Measurements from ENCODE around the gene SEZ6L2.
"Not testable (repeated sequence)": the region's sequence is repeated elsewhere in the genome, so short reads cannot be mapped to it uniquely, and the experiment has no call there.

Gene SEZ6L2

GRCh38 chr16:29922326-29922725, 23.0 kb upstream of the SEZ6L2 start:
- Histone ChIP-seq H3K9ac (ENCODE audit: low read depth, low read length) (no peak overlapping the region), H3K4me1 (ENCODE audit: control insufficient read depth, insufficient read depth, low read length) (no peaks in the 10 kb centered on the region), H3K9me3 (ENCODE audit: control insufficient read depth, insufficient read depth, low read length) (no peaks in the 10 kb centered on the region), H3K36me3 (ENCODE audit: control insufficient read depth, insufficient read depth, low read length) (peaks cover 3% of the 10 kb centered on the region), H3K4me3 (ENCODE audit: low read depth, low read length) (no peak overlapping the region), H3K27me3 (ENCODE audit: control insufficient read depth, insufficient read depth, low read length) (no peaks in the 10 kb centered on the region)

GRCh38 chr16:29921034-29921385, 21.7 kb upstream of the SEZ6L2 start:
- H3K4me3 ChIP-seq (ENCODE audit: low read depth, low read length) = no peak overlapping the region
- H3K36me3 ChIP-seq (ENCODE audit: control insufficient read depth, insufficient read depth, low read length) = peaks cover 3% of the 10 kb centered on the region
- no peaks in the 10 kb centered on the region for H3K27me3 ChIP-seq (ENCODE audit: control insufficient read depth, insufficient read depth, low read length)
- no peak overlapping the region for H3K9ac ChIP-seq (ENCODE audit: low read depth, low read length)
- no peaks in the 10 kb centered on the region for H3K9me3 ChIP-seq (ENCODE audit: control insufficient read depth, insufficient read depth, low read length)
- H3K4me1 ChIP-seq (ENCODE audit: control insufficient read depth, insufficient read depth, low read length) = no peaks in the 10 kb centered on the region

- Histone ChIP-seq H3K27me3 (ENCODE audit: control insufficient read depth, insufficient read depth, low read length) (no peaks in the 10 kb centered on the region), H3K4me1 (ENCODE audit: control insufficient read depth, insufficient read depth, low read length) (no peaks in the 10 kb centered on the region), H3K9ac (ENCODE audit: low read depth, low read length) (no peak overlapping the region), H3K36me3 (ENCODE audit: control insufficient read depth, insufficient read depth, low read length) (peaks cover 3% of the 10 kb centered on the region), H3K9me3 (ENCODE audit: control insufficient read depth, insufficient read depth, low read length) (no peaks in the 10 kb centered on the region), H3K4me3 (ENCODE audit: low read depth, low read length) (no peak overlapping the region)
Observed at GRCh38 chr16:29920288-29921033, 21.1 kb upstream of the SEZ6L2 start.

DNA sequence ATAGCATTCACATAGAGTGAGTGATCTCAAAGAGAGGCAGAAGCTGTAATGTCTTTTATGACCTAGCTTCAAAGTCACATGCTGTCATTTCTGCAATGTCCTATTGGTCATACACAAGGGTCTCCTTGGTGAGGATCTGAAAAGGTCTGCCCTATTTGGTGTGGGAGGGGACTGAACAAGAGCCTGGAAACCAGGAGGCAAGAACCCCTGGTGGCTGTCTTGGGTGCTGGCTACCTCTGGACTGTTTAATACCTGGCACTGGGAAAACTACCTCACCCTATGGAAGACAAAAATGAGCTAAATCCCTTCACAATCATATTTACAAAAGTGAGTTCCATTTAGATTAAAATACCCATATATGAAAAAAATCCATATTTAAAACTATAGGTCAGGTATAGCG, 17.6 kb upstream of the SEZ6L2 start:
- Histone ChIP-seq H3K9me3 (ENCODE audit: control insufficient read depth, insufficient read depth, low read length) (no peaks in the 10 kb centered on the region), H3K27me3 (ENCODE audit: control insufficient read depth, insufficient read depth, low read length) (no peaks in the 10 kb centered on the region), H3K4me3 (ENCODE audit: low read depth, low read length) (no peak overlapping the region), H3K4me1 (ENCODE audit: control insufficient read depth, insufficient read depth, low read length) (peaks cover under 1% of the 10 kb centered on the region), H3K36me3 (ENCODE audit: control insufficient read depth, insufficient read depth, low read length) (peaks cover 3% of the 10 kb centered on the region), H3K9ac (ENCODE audit: low read depth, low read length) (no peak overlapping the region)

- peaks cover 3% of the 10 kb centered on the region for H3K36me3 ChIP-seq (ENCODE audit: control insufficient read depth, insufficient read depth, low read length)
- H3K9me3 ChIP-seq (ENCODE audit: control insufficient read depth, insufficient read depth, low read length) = no peaks in the 10 kb centered on the region
- H3K9ac ChIP-seq (ENCODE audit: low read depth, low read length) = no peak overlapping the region
- H3K4me1 ChIP-seq (ENCODE audit: control insufficient read depth, insufficient read depth, low read length) = peaks cover 2% of the 10 kb centered on the region
- no peaks in the 10 kb centered on the region for H3K27me3 ChIP-seq (ENCODE audit: control insufficient read depth, insufficient read depth, low read length)
- no peak overlapping the region for H3K4me3 ChIP-seq (ENCODE audit: low read depth, low read length)
Observed at GRCh38 chr16:29915590-29916247, 16.4 kb upstream of the SEZ6L2 start.

DNA sequence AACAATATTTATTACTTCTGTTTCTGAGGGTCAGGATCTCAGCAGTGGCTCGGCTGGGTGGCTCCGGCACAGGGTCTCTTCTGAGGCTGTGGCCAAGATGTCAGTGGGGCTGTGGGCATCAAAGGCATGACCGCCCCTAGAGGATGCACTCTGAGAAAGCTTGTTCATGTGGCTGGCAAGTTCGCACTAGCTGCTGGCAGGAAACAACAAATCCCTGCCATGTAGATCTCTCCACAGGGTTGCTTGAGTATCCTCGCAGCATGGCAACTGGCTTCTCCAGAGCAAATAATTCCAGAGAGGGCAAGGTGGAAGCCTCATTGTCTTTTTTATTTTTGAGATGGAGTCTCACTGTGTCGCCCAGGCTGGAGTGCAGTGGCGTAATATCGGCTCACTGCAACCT, 14.2 kb upstream of the SEZ6L2 start:
- H3K9me3 ChIP-seq (ENCODE audit: control insufficient read depth, insufficient read depth, low read length) = no peaks in the 10 kb centered on the region
- no peak overlapping the region for H3K4me3 ChIP-seq (ENCODE audit: low read depth, low read length)
- H3K36me3 ChIP-seq (ENCODE audit: control insufficient read depth, insufficient read depth, low read length) = no peaks in the 10 kb centered on the region
- peaks cover 2% of the 10 kb centered on the region for H3K4me1 ChIP-seq (ENCODE audit: control insufficient read depth, insufficient read depth, low read length)
- H3K9ac ChIP-seq (ENCODE audit: low read depth, low read length) = no peak overlapping the region
- H3K27me3 ChIP-seq (ENCODE audit: control insufficient read depth, insufficient read depth, low read length) = no peaks in the 10 kb centered on the region

DNA sequence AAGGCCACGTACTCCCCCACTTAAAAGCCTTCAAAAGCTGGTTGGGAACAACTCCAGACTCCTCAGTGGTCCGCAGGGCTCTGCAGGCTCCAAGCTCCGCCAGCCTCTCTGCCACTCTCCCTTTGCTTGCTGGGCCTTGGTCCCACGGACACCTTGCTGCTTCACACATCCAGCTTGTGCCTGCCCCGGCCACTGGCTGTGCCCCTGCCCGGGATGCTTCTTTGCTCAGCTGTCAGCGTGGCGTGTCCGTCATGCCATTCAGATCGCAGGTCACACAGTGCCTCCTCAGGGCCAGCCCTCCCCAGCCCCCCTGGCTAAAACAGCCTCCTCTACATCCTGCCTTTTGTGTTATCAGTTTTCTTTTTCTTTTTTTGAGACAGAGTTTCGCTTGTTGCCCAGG, 12.7 kb upstream of the SEZ6L2 start:
- no peak overlapping the region for H3K9ac ChIP-seq (ENCODE audit: low read depth, low read length)
- H3K4me3 ChIP-seq (ENCODE audit: low read depth, low read length) = no peak overlapping the region
- H3K4me1 ChIP-seq (ENCODE audit: control insufficient read depth, insufficient read depth, low read length) = peaks cover 2% of the 10 kb centered on the region
- no peaks in the 10 kb centered on the region for H3K9me3 ChIP-seq (ENCODE audit: control insufficient read depth, insufficient read depth, low read length)
- H3K27me3 ChIP-seq (ENCODE audit: control insufficient read depth, insufficient read depth, low read length) = no peaks in the 10 kb centered on the region
- H3K36me3 ChIP-seq (ENCODE audit: control insufficient read depth, insufficient read depth, low read length) = peaks cover under 1% of the 10 kb centered on the region

DNA sequence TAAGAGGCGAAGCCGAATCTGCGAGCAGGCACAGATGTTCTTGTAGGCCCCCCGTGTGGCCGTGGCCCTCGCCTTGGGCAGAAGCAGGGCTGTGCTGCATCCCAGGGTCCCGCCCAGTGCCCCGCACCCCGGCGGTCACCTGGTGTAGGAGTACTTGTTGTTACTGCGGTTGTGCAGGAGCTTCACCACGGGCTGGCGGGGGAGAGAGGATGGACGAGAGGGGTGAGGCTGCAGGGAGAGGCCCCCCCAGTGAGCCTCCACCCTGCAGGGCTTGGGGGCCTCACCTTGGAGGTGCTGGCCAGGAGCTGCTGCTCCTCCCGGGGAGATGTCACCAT, 12.3 kb upstream of the SEZ6L2 start:
- H3K9me3 ChIP-seq (ENCODE audit: control insufficient read depth, insufficient read depth, low read length) = no peaks in the 10 kb centered on the region
- H3K27me3 ChIP-seq (ENCODE audit: control insufficient read depth, insufficient read depth, low read length) = no peaks in the 10 kb centered on the region
- peaks cover 2% of the 10 kb centered on the region for H3K4me1 ChIP-seq (ENCODE audit: control insufficient read depth, insufficient read depth, low read length)
- no peak overlapping the region for H3K4me3 ChIP-seq (ENCODE audit: low read depth, low read length)
- H3K36me3 ChIP-seq (ENCODE audit: control insufficient read depth, insufficient read depth, low read length) = peaks cover 5% of the 10 kb centered on the region
- no peak overlapping the region for H3K9ac ChIP-seq (ENCODE audit: low read depth, low read length)

- Histone ChIP-seq H3K4me1 (ENCODE audit: control insufficient read depth, insufficient read depth, low read length) (peaks cover 2% of the 10 kb centered on the region), H3K36me3 (ENCODE audit: control insufficient read depth, insufficient read depth, low read length) (peaks cover 9% of the 10 kb centered on the region)
Observed at GRCh38 chr16:29910819-29911675, 11.7 kb upstream of the SEZ6L2 start.

GRCh38 chr16:29909851-29910250, 10.5 kb upstream of the SEZ6L2 start:
- H3K4me1 ChIP-seq (ENCODE audit: control insufficient read depth, insufficient read depth, low read length); H3K9me3 ChIP-seq (ENCODE audit: control insufficient read depth, insufficient read depth, low read length); H3K9ac ChIP-seq (ENCODE audit: low read depth, low read length); H3K4me3 ChIP-seq (ENCODE audit: low read depth, low read length); H3K27me3 ChIP-seq (ENCODE audit: control insufficient read depth, insufficient read depth, low read length): not testable (repeated sequence)
- H3K36me3 ChIP-seq (ENCODE audit: control insufficient read depth, insufficient read depth, low read length) = peaks cover 18% of the 10 kb centered on the region

More at GRCh38 chr16:29910819-29911675, 11.7 kb upstream of the SEZ6L2 start:
- H3K27me3 ChIP-seq (ENCODE audit: control insufficient read depth, insufficient read depth, low read length) = no peaks in the 10 kb centered on the region
- H3K9me3 ChIP-seq (ENCODE audit: control insufficient read depth, insufficient read depth, low read length) = no peaks in the 10 kb centered on the region
- H3K4me3 ChIP-seq (ENCODE audit: low read depth, low read length) = no peak overlapping the region
- H3K9ac ChIP-seq (ENCODE audit: low read depth, low read length) = no peak overlapping the region

GRCh38 chr16:29909391-29909790, 10.0 kb upstream of the SEZ6L2 start:
- Histone ChIP-seq H3K36me3 (ENCODE audit: control insufficient read depth, insufficient read depth, low read length) (peaks cover 22% of the 10 kb centered on the region), H3K4me1 (ENCODE audit: control insufficient read depth, insufficient read depth, low read length) (peaks cover 2% of the 10 kb centered on the region), H3K9me3 (ENCODE audit: control insufficient read depth, insufficient read depth, low read length) (no peaks in the 10 kb centered on the region), H3K4me3 (ENCODE audit: low read depth, low read length) (no peak overlapping the region), H3K9ac (ENCODE audit: low read depth, low read length) (no peak overlapping the region), H3K27me3 (ENCODE audit: control insufficient read depth, insufficient read depth, low read length) (no peaks in the 10 kb centered on the region)
